Adipocyte (in vitro differentiated cells): ENCODE results near the gene CHRNA4.

ENCODE experiments used
- DNase-seq: peaks from one replicate; pipeline ENCODE4 v3.0.0-alpha.2; 2015; ENCODE audit warnings: low read depth
- H3K27me3 ChIP-seq: replicated peaks from 2 replicates; pipeline ENCODE4 v1.7.0; 2013; ENCODE audit warnings: mild to moderate bottlenecking, low read length, moderate library complexity; ENCODE audit not compliant: control insufficient read depth, insufficient read depth
- H3K36me3 ChIP-seq: 2 replicates; pipeline ENCODE4 v1.7.0; 2013; ENCODE audit warnings: low read length, mild to moderate bottlenecking, moderate library complexity; ENCODE audit not compliant: control insufficient read depth, insufficient read depth, severe bottlenecking
- H3K4me1 ChIP-seq: 2 replicates; pipeline ENCODE4 v1.7.0; 2013; ENCODE audit warnings: mild to moderate bottlenecking, low read length, moderate library complexity; ENCODE audit not compliant: control insufficient read depth, insufficient read depth
- H3K4me3 ChIP-seq: 2 replicates; pipeline ENCODE4 v1.7.0; 2013; ENCODE audit warnings: mild to moderate bottlenecking, low read length, moderate library complexity
- H3K9ac ChIP-seq: 2 replicates; pipeline ENCODE4 v1.7.0; 2013; ENCODE audit warnings: mild to moderate bottlenecking, low read length, moderate library complexity
- H3K9me3 ChIP-seq: 2 replicates; pipeline ENCODE4 v1.7.0; 2013; ENCODE audit warnings: mild to moderate bottlenecking, low read length, moderate library complexity; ENCODE audit not compliant: control insufficient read depth

Gene CHRNA4

DNA sequence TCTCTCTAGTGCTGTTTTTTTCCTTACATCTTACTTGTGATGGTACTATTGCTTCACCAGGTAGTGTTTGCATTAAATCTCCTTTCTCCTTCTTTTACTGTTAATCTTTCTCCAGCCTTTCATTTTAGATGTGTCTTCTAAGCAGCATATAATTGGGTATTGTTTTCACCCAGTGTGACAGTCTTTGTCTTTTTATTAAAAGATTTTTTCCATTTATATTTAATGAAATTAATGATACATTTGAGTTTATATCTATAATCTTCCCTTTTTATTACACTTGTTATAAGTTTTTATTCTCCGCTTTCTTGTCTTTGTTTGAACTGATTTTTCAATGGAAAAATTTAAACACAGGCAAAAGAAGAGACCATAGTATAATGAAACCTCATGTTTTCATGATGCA, 59.5 kb downstream of the CHRNA4 start:
- H3K4me1 ChIP-seq, result no peaks in the 10 kb centered on the region
- H3K9me3 ChIP-seq, result peaks cover 16% of the 10 kb centered on the region
- no peak overlapping the region for H3K9ac ChIP-seq
- H3K4me3 ChIP-seq, result no peak overlapping the region
- peaks cover 49% of the 10 kb centered on the region for H3K27me3 ChIP-seq
- DNase-seq, result no peak
- no peaks in the 10 kb centered on the region for H3K36me3 ChIP-seq

DNA sequence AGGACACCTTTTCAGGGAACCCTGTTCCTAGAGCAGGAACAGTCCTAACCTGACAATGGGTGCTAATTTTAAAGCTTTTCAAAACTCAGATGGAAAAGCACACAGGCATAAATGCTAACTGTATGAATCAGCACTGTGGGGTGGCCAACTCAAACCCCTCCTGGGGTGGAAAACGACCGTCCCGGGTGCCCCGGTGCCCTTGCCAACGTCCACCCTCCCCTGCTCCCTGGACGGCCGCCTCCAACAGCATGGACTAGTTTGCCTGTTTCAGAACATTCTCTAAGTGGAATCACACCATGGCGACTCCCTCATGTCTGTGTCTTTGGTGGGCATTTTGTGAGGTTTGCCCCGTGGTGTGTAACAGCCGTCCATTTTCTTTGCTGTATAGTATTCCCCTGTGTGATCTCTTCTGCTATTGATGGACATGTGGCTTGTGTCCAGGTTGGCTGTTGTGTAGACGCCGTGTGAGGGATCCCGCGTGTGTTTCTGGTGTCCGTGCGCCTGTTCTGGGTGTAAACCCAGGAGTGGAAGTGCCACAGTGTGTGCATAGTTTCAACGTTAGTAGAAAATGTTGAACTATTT, 62.3 kb downstream of the CHRNA4 start:
- DNase-seq, result no peak
- Histone ChIP-seq H3K4me1 (no peaks in the 10 kb centered on the region), H3K36me3 (no peaks in the 10 kb centered on the region), H3K9me3 (peaks cover 16% of the 10 kb centered on the region), H3K4me3 (no peak overlapping the region), H3K9ac (no peak overlapping the region), H3K27me3 (peaks cover 56% of the 10 kb centered on the region)

DNA sequence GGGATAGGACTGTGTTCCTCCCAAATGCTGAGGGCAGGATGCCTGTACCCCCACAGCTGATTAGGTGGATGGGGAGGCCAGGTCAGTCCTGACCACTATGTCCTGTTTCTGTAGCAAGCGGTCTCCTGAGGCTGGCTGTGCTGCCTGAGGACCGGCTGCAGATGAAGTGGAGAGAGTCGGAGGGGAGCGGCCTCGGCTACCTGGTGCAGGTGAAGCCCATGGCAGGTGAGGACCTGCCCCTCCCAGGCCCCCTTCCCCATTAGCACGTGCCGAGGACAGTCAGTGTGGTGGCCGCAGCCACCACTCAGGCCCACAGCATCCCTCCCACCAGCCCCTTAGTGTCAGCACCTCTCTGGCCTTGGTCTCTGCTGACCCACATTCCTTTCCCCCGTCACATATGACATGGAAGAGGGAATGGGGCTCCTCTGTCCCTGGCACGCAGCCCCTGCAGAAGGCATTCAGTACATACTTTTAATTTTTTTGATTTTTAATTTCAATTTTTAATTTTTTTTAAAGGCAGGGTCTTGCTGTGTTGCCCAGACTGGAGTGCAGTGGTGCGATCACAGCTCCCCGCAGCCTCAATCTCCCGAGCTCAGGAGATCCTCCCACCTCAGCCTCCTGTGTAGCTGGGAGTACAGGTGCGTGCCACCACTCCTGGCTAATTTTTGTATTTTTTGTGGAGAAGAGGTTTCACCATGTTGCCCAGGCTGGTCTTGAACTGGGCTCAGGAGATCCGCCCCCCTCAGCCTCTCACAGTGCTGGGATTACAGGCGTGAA, 63.2 kb downstream of the CHRNA4 start:
- Histone ChIP-seq H3K36me3 (no peaks in the 10 kb centered on the region), H3K4me3 (no peak overlapping the region), H3K4me1 (no peaks in the 10 kb centered on the region), H3K9ac (no peak overlapping the region), H3K27me3 (peaks cover 51% of the 10 kb centered on the region), H3K9me3 (peaks cover 16% of the 10 kb centered on the region)
- no peak for DNase-seq

DNA sequence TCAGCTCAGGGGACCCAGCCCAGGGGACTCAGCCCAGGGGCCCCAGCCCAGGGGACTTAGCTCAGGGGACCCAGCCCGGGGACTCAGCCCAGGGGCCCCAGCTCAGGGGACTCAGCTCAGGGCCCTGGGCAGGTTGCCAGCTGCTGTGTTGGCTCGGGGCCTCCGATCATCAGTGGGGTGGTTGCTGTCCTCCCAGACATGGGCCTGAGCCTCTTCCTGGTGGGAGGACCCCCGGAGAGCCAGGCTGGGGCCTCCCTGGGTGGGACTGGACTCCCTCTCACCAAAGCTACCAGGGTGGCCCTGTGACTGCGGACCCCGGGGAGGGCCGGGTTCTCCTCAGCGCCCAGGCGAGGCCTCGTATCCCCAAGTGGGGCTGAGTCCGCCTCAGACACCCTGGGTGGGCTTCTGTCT, 63.8 kb downstream of the CHRNA4 start:
- no peak for DNase-seq
- H3K27me3 ChIP-seq, result peaks cover 45% of the 10 kb centered on the region
- H3K9ac ChIP-seq, result no peak overlapping the region

DNA sequence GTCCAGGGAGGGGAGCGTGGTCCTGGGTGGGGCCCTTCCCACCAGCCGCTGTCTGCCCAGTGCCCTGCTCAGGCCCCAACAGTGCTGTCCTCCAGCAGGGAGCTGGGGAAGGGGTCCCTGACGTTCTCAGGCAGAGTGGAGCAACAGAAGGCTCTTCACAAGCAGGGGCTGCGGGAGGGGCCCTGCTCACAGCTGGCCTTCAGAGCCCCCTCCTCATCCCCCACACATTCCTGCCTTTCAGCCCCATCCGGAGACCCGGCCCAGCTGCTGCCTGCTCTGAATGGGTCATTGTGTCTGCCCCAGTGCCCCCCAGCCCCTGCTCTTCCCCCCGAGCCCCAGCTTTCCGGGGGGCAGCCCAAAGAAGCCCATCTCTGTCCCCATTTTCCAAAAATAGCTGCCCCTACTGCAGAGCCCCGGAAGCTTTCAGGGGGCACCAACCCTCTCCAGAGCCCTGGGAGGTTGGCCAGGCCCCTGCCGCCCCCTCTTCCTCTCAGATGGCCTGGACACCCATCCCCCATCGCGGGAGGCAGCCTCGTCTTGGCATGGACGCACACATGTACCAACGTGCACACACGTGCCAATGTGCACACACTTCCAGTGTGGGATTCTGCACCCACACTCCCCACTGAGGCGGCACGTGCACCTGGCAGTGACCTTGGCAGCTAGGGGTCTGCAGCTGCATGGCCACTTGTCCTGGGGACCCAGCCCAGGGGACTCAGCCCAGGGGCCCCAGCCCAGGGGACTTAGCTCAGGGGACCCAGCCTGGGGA, 64.4 kb downstream of the CHRNA4 start:
- no peak overlapping the region for H3K9ac ChIP-seq
- H3K4me3 ChIP-seq, result no peak overlapping the region
- peaks cover 11% of the 10 kb centered on the region for H3K9me3 ChIP-seq
- H3K27me3 ChIP-seq, result peaks cover 45% of the 10 kb centered on the region
- no peak for DNase-seq
- no peaks in the 10 kb centered on the region for H3K4me1 ChIP-seq
- H3K36me3 ChIP-seq, result no peaks in the 10 kb centered on the region

More for the DNA sequence above, 63.8 kb downstream of the CHRNA4 start:
- Histone ChIP-seq H3K4me1 (no peaks in the 10 kb centered on the region), H3K36me3 (no peaks in the 10 kb centered on the region), H3K9me3 (peaks cover 16% of the 10 kb centered on the region), H3K4me3 (no peak overlapping the region)

DNA sequence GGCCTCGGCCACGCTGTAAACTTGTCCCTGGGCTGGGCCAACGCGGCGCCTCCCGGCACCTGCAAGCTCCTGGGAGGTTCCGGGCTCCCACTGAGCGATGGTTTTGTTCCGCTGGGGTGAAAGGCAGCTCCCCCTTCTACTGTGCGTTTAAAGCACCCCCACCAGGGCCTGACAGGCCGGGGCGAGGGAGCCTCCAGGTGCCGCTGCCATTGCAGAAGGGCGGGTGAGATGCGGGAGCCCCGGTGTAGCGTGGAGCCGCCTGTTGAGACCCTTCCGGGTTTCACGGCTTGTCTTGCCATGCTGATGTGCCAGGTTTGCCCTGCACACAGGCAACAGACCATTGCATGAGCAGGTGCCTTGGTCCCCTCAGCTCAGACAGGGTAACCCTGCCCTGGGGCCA, 65.3 kb downstream of the CHRNA4 start:
- Histone ChIP-seq H3K27me3 (peaks cover 45% of the 10 kb centered on the region), H3K4me3 (no peak overlapping the region), H3K9me3 (peaks cover 5% of the 10 kb centered on the region), H3K4me1 (peaks cover 2% of the 10 kb centered on the region), H3K36me3 (no peaks in the 10 kb centered on the region), H3K9ac (no peak overlapping the region)
- no peak for DNase-seq

DNA sequence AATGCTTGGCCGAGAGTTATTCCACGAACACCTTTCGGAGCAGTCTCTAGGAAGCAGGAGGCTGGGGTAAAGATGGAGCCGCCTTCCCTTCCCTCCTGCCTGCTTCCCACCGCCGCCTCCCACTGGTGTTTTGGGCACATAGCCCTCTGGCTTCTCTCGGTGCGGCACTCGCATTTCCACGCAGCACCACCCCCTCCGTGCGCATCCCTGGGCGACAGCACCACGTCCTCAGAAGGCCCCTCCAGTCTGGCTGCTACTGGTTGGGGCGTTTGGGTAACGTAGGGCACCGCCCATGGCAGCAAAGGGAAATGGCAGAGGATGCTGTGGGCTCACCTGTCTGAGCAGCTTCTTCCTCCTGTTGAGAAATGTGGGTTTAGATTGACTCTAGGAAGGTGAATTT, 65.7 kb downstream of the CHRNA4 start:
- H3K9ac ChIP-seq, result no peak overlapping the region
- peaks cover 6% of the 10 kb centered on the region for H3K4me1 ChIP-seq
- DNase-seq, result no peak

DNA sequence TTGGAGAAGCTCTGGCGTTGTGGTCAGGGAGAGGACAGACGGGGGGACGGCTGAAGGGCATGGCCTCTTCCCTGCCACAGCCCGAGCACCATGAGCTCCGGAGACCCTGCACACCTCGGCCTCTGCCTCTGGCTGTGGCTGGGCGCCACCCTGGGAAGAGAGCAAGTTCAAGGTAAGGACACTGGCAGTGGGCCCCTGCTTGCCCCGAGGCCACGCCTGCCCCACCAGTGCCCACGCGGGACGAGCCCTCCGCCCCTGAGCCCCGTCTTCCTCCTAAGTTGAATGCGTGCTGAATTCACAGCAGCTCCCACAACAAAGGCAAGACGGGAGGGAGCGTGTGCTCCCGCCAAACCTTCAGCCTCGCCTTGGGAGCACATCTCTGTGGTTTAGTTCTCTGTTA, 66.1 kb downstream of the CHRNA4 start:
- peaks cover 8% of the 10 kb centered on the region for H3K4me1 ChIP-seq
- H3K4me3 ChIP-seq, result no peak overlapping the region
- H3K27me3 ChIP-seq, result peaks cover 39% of the 10 kb centered on the region
- no peak for DNase-seq
- H3K36me3 ChIP-seq, result no peaks in the 10 kb centered on the region
- H3K9ac ChIP-seq, result no peak overlapping the region
- H3K9me3 ChIP-seq, result no peaks in the 10 kb centered on the region

More for the DNA sequence above, 65.7 kb downstream of the CHRNA4 start:
- peaks cover 2% of the 10 kb centered on the region for H3K9me3 ChIP-seq
- no peak overlapping the region for H3K4me3 ChIP-seq
- no peaks in the 10 kb centered on the region for H3K36me3 ChIP-seq
- peaks cover 43% of the 10 kb centered on the region for H3K27me3 ChIP-seq

DNA sequence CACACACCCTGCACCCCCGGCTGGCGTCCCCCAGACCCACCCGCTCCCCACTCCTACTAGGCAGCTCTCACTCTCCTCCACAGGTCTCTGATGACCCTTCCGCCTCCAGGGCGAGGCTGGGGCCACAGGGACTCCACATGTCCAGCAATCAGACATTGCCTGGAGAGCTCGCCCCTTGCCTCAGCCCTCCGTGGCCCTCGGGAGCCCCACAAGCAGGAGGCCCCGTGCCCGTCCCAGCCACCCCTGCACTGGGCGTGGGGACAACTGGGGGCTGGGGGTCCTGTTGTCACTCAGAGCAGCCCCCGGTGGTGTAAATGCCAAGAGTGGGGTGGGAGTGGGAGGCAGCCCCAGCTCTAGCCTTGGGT, 66.6 kb downstream of the CHRNA4 start:
- no peaks in the 10 kb centered on the region for H3K36me3 ChIP-seq
- H3K4me3 ChIP-seq, result no peak overlapping the region
- peaks cover 8% of the 10 kb centered on the region for H3K4me1 ChIP-seq
- DNase-seq, result no peak
- peaks cover 35% of the 10 kb centered on the region for H3K27me3 ChIP-seq
- H3K9ac ChIP-seq, result no peak overlapping the region
- no peaks in the 10 kb centered on the region for H3K9me3 ChIP-seq

DNA sequence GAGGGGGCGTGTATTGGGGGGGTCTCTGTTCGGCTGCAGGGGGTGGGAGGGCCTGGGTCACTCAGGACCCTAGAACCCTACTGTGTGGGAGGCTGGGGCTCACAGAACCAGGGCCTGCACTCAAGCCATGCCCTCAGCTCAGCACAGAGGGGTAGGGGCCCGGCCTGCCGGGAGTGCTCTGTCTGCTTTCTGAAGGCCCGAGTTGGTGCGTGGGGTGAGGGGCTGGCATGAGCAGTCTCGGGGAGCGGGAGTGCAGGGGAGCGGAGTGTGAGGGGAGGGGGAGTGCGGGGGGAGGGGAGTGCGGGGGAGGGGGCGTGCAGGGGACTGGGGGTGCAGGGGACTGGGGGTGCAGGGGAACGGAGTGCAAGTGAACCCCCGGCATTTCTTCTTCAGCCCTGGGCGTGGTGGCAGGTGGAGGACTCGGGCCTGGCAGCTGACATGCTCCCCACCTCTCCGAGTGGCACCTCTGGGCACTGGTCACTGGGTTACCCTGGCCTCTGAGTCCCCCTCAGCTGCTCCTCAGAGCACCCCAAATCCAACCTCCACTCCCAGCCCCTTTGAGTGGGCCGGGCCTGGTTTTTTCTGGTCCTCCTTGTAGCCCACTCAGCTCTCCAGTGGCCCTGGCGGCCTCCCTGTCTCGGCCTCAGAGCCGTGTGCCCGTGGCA, 67.1 kb downstream of the CHRNA4 start:
- H3K36me3 ChIP-seq, result peaks cover under 1% of the 10 kb centered on the region
- peaks cover 8% of the 10 kb centered on the region for H3K4me1 ChIP-seq
- no peak overlapping the region for H3K9ac ChIP-seq
- H3K4me3 ChIP-seq, result no peak overlapping the region
- H3K9me3 ChIP-seq, result no peaks in the 10 kb centered on the region
- no peak for DNase-seq
- peaks cover 30% of the 10 kb centered on the region for H3K27me3 ChIP-seq

DNA sequence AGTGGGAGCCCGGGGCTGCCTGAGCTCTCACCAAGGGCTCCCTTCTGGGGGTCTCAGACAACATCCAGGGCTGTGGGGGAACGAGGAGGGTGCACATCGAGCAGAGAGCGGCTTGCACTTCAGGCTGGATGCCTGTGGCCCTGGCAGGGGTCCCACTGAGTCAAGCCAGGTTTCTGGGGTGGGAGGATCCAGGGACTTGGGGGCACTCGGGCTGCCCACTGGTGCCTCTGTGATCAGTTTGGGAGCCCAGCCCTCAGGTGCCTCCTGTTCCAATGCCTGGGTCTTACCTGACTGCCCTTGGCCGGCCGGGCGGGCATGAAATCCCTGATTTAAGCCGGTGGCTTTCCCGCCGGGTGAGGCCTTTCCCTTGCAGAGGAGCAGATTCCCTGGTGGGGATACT, 67.7 kb downstream of the CHRNA4 start:
- no peak for DNase-seq
- Histone ChIP-seq H3K9me3 (no peaks in the 10 kb centered on the region), H3K4me1 (peaks cover 8% of the 10 kb centered on the region), H3K4me3 (no peak overlapping the region), H3K9ac (no peak overlapping the region), H3K27me3 (peaks cover 24% of the 10 kb centered on the region), H3K36me3 (peaks cover 6% of the 10 kb centered on the region)
